Kidney epithelial cell (primary cell): Measurements from ENCODE around the gene PPFIA4. TPM values are rescaled to one million over a fixed set of nuclear protein-coding genes. Genes with fewer than 3 reads are reported as not detected.

Experiments
- DNase-seq: peaks from one replicate; pipeline ENCODE4 v3.0.0-alpha.2; 2010; ENCODE audit warnings: low read depth
- H3K27me3 ChIP-seq: 2 replicates; pipeline ENCODE4 v1.6.0; 2011; ENCODE audit warnings: low read length; ENCODE audit not compliant: control insufficient read depth, insufficient read depth
- H3K36me3 ChIP-seq: 2 replicates; pipeline ENCODE4 v1.5.1; 2011; ENCODE audit warnings: low read length; ENCODE audit not compliant: control insufficient read depth, insufficient read depth
- H3K4me3 ChIP-seq: 2 replicates; pipeline ENCODE4 v1.5.1; 2011; ENCODE audit warnings: low read depth, mild to moderate bottlenecking, control low read depth, low read length
- CTCF ChIP-seq: IDR thresholded peaks from 2 replicates; pipeline ENCODE4 v1.5.1; 2011; ENCODE audit warnings: mild to moderate bottlenecking, moderate library complexity, low read length, control low read depth, inconsistent platforms; ENCODE audit not compliant: insufficient read depth, poor library complexity, severe bottlenecking
- total RNA-seq: library from RNA; depleted of rRNA; stranded (reverse); fragments of >200 nt; gene quantifications from 2 replicates; pipeline ENCODE4 v1.2.3, GENCODE V29; 2015

The PPFIA4 gene
- total RNA-seq, 1 donor from 2014 or later: 0.13 TPM

- Histone ChIP-seq H3K27me3 (no peaks in the 10 kb centered on the region), H3K36me3 (peaks cover 2% of the 10 kb centered on the region), H3K4me3 (no peak overlapping the region)
- TF ChIP-seq CTCF: no peak
- no peak for DNase-seq
Measured at GRCh38 chr1:203045821-203046594, 19.7 kb downstream of the PPFIA4 start.

- Histone ChIP-seq H3K4me3 (no peak overlapping the region), H3K36me3 (peaks cover 2% of the 10 kb centered on the region), H3K27me3 (peaks cover 8% of the 10 kb centered on the region)
- peak; percentile 67 for DNase-seq
- TF ChIP-seq CTCF: no peak
Measured at GRCh38 chr1:203046984-203047630, 20.8 kb downstream of the PPFIA4 start.

- no peak for DNase-seq
- no peak overlapping the region for H3K4me3 ChIP-seq
- peaks cover 2% of the 10 kb centered on the region for H3K36me3 ChIP-seq
- no peak for TF ChIP-seq CTCF
- peaks cover 9% of the 10 kb centered on the region for H3K27me3 ChIP-seq
Measured at GRCh38 chr1:203048086-203048485, 21.8 kb downstream of the PPFIA4 start.

GRCh38 chr1:203048555-203049051, 22.3 kb downstream of the PPFIA4 start:
- H3K4me3 ChIP-seq: no peak overlapping the region
- DNase-seq: no peak
- TF ChIP-seq CTCF: peak; percentile 23

GRCh38 chr1:203049077-203049476, 22.8 kb downstream of the PPFIA4 start:
- Histone ChIP-seq H3K4me3 (no peak overlapping the region), H3K36me3 (peaks cover 2% of the 10 kb centered on the region), H3K27me3 (peaks cover 9% of the 10 kb centered on the region)
- DNase-seq: no peak
- TF ChIP-seq CTCF: no peak

More at GRCh38 chr1:203048555-203049051, 22.3 kb downstream of the PPFIA4 start:
- Histone ChIP-seq H3K36me3 (peaks cover 2% of the 10 kb centered on the region), H3K27me3 (peaks cover 9% of the 10 kb centered on the region)
